Measurements from ENCODE around the gene SDR9C7.
"Not testable (repeated sequence)": the region's sequence is repeated elsewhere in the genome, so short reads cannot be mapped to it uniquely, and the experiment has no call there.

The SDR9C7 gene

GRCh38 chr12:56933826-56934625 is at the start of gene SDR9C7:
Gene SDR9C7, minus strand, starts transcription at chr12:56934408. Its CDS starts 147 bp downstream, at chr12:56934261.
- no peak within 1 kb of the TSS for H3K27ac ChIP-seq (ENCODE audit: low read depth, low read length)

GRCh38 chr12:56983386-56983785 is 49.2 kb upstream of the SDR9C7 start:
- Histone ChIP-seq H3K4me1 (ENCODE audit: control insufficient read depth, insufficient read depth, low read length) (peaks cover 16% of the 10 kb centered on the region), H3K4me3 (ENCODE audit: low read depth, low read length) (no peak overlapping the region), H3K9me3 (ENCODE audit: control insufficient read depth, insufficient read depth, low read depth, low read length) (no peaks in the 10 kb centered on the region), H3K36me3 (ENCODE audit: control insufficient read depth, insufficient read depth, low read length) (no peaks in the 10 kb centered on the region), H3K27me3 (ENCODE audit: control insufficient read depth, insufficient read depth, low read length) (no peaks in the 10 kb centered on the region), H3K27ac (ENCODE audit: low read depth, low read length) (no peak overlapping the region), H3K9ac (ENCODE audit: low read length) (no peak overlapping the region)

More at GRCh38 chr12:56933826-56934625, at the start of gene SDR9C7:
- Histone ChIP-seq H3K9ac (ENCODE audit: low read length) (no peak within 1 kb of the TSS), H3K4me3 (ENCODE audit: low read depth, low read length) (no peak within 1 kb of the TSS), H3K4me1 (ENCODE audit: control insufficient read depth, insufficient read depth, low read length) (peaks cover 13% of the 10 kb centered on the region), H3K36me3 (ENCODE audit: control insufficient read depth, insufficient read depth, low read length) (no peaks in the 10 kb centered on the region), H3K9me3 (ENCODE audit: control insufficient read depth, insufficient read depth, low read depth, low read length) (no peaks in the 10 kb centered on the region), H3K27me3 (ENCODE audit: control insufficient read depth, insufficient read depth, low read length) (peaks cover 3% of the 10 kb centered on the region; the same call in 1 of the 2 replicates)

GRCh38 chr12:56982578-56983236 is 48.5 kb upstream of the SDR9C7 start:
- not testable (repeated sequence) for H3K27ac ChIP-seq (ENCODE audit: low read depth, low read length); H3K4me3 ChIP-seq (ENCODE audit: low read depth, low read length); H3K36me3 ChIP-seq (ENCODE audit: control insufficient read depth, insufficient read depth, low read length); H3K9ac ChIP-seq (ENCODE audit: low read length); H3K4me1 ChIP-seq (ENCODE audit: control insufficient read depth, insufficient read depth, low read length); H3K27me3 ChIP-seq (ENCODE audit: control insufficient read depth, insufficient read depth, low read length); H3K9me3 ChIP-seq (ENCODE audit: control insufficient read depth, insufficient read depth, low read depth, low read length)

- H3K27ac ChIP-seq (ENCODE audit: low read depth, low read length): no peak overlapping the region
- H3K36me3 ChIP-seq (ENCODE audit: control insufficient read depth, insufficient read depth, low read length): no peaks in the 10 kb centered on the region
- no peaks in the 10 kb centered on the region for H3K27me3 ChIP-seq (ENCODE audit: control insufficient read depth, insufficient read depth, low read length)
- no peak overlapping the region for H3K9ac ChIP-seq (ENCODE audit: low read length)
- peaks cover 4% of the 10 kb centered on the region; the same call in 1 of the 2 replicates for H3K4me1 ChIP-seq (ENCODE audit: control insufficient read depth, insufficient read depth, low read length)
- no peak overlapping the region for H3K4me3 ChIP-seq (ENCODE audit: low read depth, low read length)
- no peaks in the 10 kb centered on the region for H3K9me3 ChIP-seq (ENCODE audit: control insufficient read depth, insufficient read depth, low read depth, low read length)
These were observed 46.8 kb upstream of the SDR9C7 start for GRCh38 chr12:56980941-56981530.

GRCh38 chr12:56980268-56980667 is 46.1 kb upstream of the SDR9C7 start:
- H3K27me3 ChIP-seq (ENCODE audit: control insufficient read depth, insufficient read depth, low read length): no peaks in the 10 kb centered on the region
- no peaks in the 10 kb centered on the region for H3K9me3 ChIP-seq (ENCODE audit: control insufficient read depth, insufficient read depth, low read depth, low read length)
- no peak overlapping the region for H3K4me3 ChIP-seq (ENCODE audit: low read depth, low read length)
- no peaks in the 10 kb centered on the region for H3K4me1 ChIP-seq (ENCODE audit: control insufficient read depth, insufficient read depth, low read length)
- no peak overlapping the region for H3K27ac ChIP-seq (ENCODE audit: low read depth, low read length)
- H3K36me3 ChIP-seq (ENCODE audit: control insufficient read depth, insufficient read depth, low read length): no peaks in the 10 kb centered on the region
- no peak overlapping the region for H3K9ac ChIP-seq (ENCODE audit: low read length)

GRCh38 chr12:56979628-56980027 is 45.4 kb upstream of the SDR9C7 start:
- Histone ChIP-seq H3K9ac (ENCODE audit: low read length) (no peak overlapping the region), H3K4me3 (ENCODE audit: low read depth, low read length) (no peak overlapping the region), H3K9me3 (ENCODE audit: control insufficient read depth, insufficient read depth, low read depth, low read length) (no peaks in the 10 kb centered on the region), H3K4me1 (ENCODE audit: control insufficient read depth, insufficient read depth, low read length) (no peaks in the 10 kb centered on the region), H3K27me3 (ENCODE audit: control insufficient read depth, insufficient read depth, low read length) (no peaks in the 10 kb centered on the region), H3K36me3 (ENCODE audit: control insufficient read depth, insufficient read depth, low read length) (no peaks in the 10 kb centered on the region), H3K27ac (ENCODE audit: low read depth, low read length) (no peak overlapping the region)

GRCh38 chr12:56978397-56979138 is 44.4 kb upstream of the SDR9C7 start:
- Histone ChIP-seq H3K4me3 (ENCODE audit: low read depth, low read length) (no peak overlapping the region), H3K4me1 (ENCODE audit: control insufficient read depth, insufficient read depth, low read length) (no peaks in the 10 kb centered on the region), H3K36me3 (ENCODE audit: control insufficient read depth, insufficient read depth, low read length) (no peaks in the 10 kb centered on the region), H3K9me3 (ENCODE audit: control insufficient read depth, insufficient read depth, low read depth, low read length) (no peaks in the 10 kb centered on the region), H3K27ac (ENCODE audit: low read depth, low read length) (no peak overlapping the region), H3K27me3 (ENCODE audit: control insufficient read depth, insufficient read depth, low read length) (no peaks in the 10 kb centered on the region), H3K9ac (ENCODE audit: low read length) (no peak overlapping the region)

GRCh38 chr12:56977361-56977760 is 43.2 kb upstream of the SDR9C7 start:
- not testable (repeated sequence) for H3K9ac ChIP-seq (ENCODE audit: low read length); H3K36me3 ChIP-seq (ENCODE audit: control insufficient read depth, insufficient read depth, low read length); H3K27ac ChIP-seq (ENCODE audit: low read depth, low read length); H3K9me3 ChIP-seq (ENCODE audit: control insufficient read depth, insufficient read depth, low read depth, low read length); H3K4me1 ChIP-seq (ENCODE audit: control insufficient read depth, insufficient read depth, low read length); H3K27me3 ChIP-seq (ENCODE audit: control insufficient read depth, insufficient read depth, low read length); H3K4me3 ChIP-seq (ENCODE audit: low read depth, low read length)

GRCh38 chr12:56974224-56974623 is 40.0 kb upstream of the SDR9C7 start:
- not testable (repeated sequence) for H3K4me3 ChIP-seq (ENCODE audit: low read depth, low read length); H3K27me3 ChIP-seq (ENCODE audit: control insufficient read depth, insufficient read depth, low read length); H3K9me3 ChIP-seq (ENCODE audit: control insufficient read depth, insufficient read depth, low read depth, low read length); H3K27ac ChIP-seq (ENCODE audit: low read depth, low read length); H3K9ac ChIP-seq (ENCODE audit: low read length); H3K36me3 ChIP-seq (ENCODE audit: control insufficient read depth, insufficient read depth, low read length); H3K4me1 ChIP-seq (ENCODE audit: control insufficient read depth, insufficient read depth, low read length)

- not testable (repeated sequence) for H3K9ac ChIP-seq (ENCODE audit: low read length); H3K4me3 ChIP-seq (ENCODE audit: low read depth, low read length); H3K27me3 ChIP-seq (ENCODE audit: control insufficient read depth, insufficient read depth, low read length); H3K36me3 ChIP-seq (ENCODE audit: control insufficient read depth, insufficient read depth, low read length); H3K9me3 ChIP-seq (ENCODE audit: control insufficient read depth, insufficient read depth, low read depth, low read length); H3K27ac ChIP-seq (ENCODE audit: low read depth, low read length); H3K4me1 ChIP-seq (ENCODE audit: control insufficient read depth, insufficient read depth, low read length)
These were observed 34.7 kb upstream of the SDR9C7 start for GRCh38 chr12:56968910-56969309.
